ENCODE data around the gene KIF2B.

- TF ChIP-seq EZH2 (IDR thresholded peaks at IDR 0.05; ENCODE audit: borderline replicate concordance, insufficient read depth, low read depth, low read length, poor library complexity, severe bottlenecking): no peak
- TF ChIP-seq, protein P1, sequence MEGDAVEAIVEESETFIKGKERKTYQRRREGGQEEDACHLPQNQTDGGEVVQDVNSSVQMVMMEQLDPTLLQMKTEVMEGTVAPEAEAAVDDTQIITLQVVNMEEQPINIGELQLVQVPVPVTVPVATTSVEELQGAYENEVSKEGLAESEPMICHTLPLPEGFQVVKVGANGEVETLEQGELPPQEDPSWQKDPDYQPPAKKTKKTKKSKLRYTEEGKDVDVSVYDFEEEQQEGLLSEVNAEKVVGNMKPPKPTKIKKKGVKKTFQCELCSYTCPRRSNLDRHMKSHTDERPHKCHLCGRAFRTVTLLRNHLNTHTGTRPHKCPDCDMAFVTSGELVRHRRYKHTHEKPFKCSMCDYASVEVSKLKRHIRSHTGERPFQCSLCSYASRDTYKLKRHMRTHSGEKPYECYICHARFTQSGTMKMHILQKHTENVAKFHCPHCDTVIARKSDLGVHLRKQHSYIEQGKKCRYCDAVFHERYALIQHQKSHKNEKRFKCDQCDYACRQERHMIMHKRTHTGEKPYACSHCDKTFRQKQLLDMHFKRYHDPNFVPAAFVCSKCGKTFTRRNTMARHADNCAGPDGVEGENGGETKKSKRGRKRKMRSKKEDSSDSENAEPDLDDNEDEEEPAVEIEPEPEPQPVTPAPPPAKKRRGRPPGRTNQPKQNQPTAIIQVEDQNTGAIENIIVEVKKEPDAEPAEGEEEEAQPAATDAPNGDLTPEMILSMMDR (IDR thresholded peaks at IDR 0.05): no peak
These were observed 42.4 kb upstream of the KIF2B start for GRCh38 chr17:53780320-53780719.

Measured in B cell (primary cell).